Loucy (cell line): ENCODE data around the gene RBM20.

Experiments used
- CTCF ChIP-seq: fragments of 200-600 bp; sonication (generic); conservative IDR thresholded peaks from 2 replicates; pipeline ENCODE4 v1.5.1; 2014; ENCODE audit warnings: mild to moderate bottlenecking, antibody characterized with exemption, low read length
- EZH2phosphoT487 ChIP-seq: fragments of 200-600 bp; IDR thresholded peaks from 2 replicates; pipeline ENCODE4 v1.6.1; 2018; ENCODE audit warnings: antibody characterized with exemption, mild to moderate bottlenecking, moderate library complexity, borderline replicate concordance

GRCh38 chr10:110842326-110842904 is 198.3 kb downstream of the RBM20 start:
- TF ChIP-seq CTCF (no peak), EZH2phosphoT487 (no peak)
